ENCODE results near the gene ZNF536. TPM values are rescaled to one million over a fixed set of nuclear protein-coding genes. Genes with fewer than 3 reads are reported as not detected.

The ZNF536 gene
- total and polyA plus RNA-seq, 2 of the 4 experiments (the other 2 are of a cell fraction) = not detected

- CTCF ChIA-PET = no interaction called here
- H4K8ac ChIP-seq (ENCODE audit: low read depth in 2 of 2, low read length in 2 of 2) = no peak overlapping the region
- H3K9me3 ChIP-seq (ENCODE audit: control insufficient read depth, insufficient read depth, low read length) = peaks cover 24% of the 10 kb centered on the region
- no peak overlapping the region for H3K14ac ChIP-seq (replicated peaks; ENCODE audit: low read depth, low read length)
- WGBS, 2 experiments (ENCODE audit: extremely low coverage in 2 of 2, insufficient read length in 1 of 2) = no CpG with 5 or more reads among the region's 12 CpGs
- H3K23ac ChIP-seq (ENCODE audit: low read depth, low read length) = no peak overlapping the region
- no peak overlapping the region for H4K5ac ChIP-seq (ENCODE audit: low read depth, low read length)
- no peak overlapping the region for H2AFZ ChIP-seq (replicated peaks; ENCODE audit: low read length, poor library complexity)
- no peak overlapping the region for H2BK20ac ChIP-seq (ENCODE audit: low read depth, low read length)
- no peak overlapping the region for H3K4me3 ChIP-seq (ENCODE audit: insufficient read depth, low read depth, low read length)
- DNase-seq = no peak
- no peak overlapping the region for H2BK120ac ChIP-seq (ENCODE audit: low read depth, low read length)
- dilution Hi-C loops (cut with HindIII; ENCODE audit: low sequenced_read_pairs, unreplicated experiment) (no loop called here), in situ Hi-C loops (cut with MboI; ENCODE audit: low sequenced_read_pairs) (no loop called here), intact Hi-C loops (cut with micrococcal nuclease) (no loop called here)
- TF ChIP-seq BHLHE40 (IDR thresholded peaks at IDR 0.05; ENCODE audit: low read depth, low read length) (no peak), RFX5 (IDR thresholded peaks at IDR 0.05; ENCODE audit: low read depth, low read length) (no peak), CHD1 (IDR thresholded peaks at IDR 0.05; ENCODE audit: low read depth, low read length) (no peak), FOS (IDR thresholded peaks at IDR 0.05; ENCODE audit: low read depth, low read length) (no peak), MXI1 (IDR thresholded peaks at IDR 0.05; ENCODE audit: borderline replicate concordance, low read depth, low read length) (no peak), SMC3 (IDR thresholded peaks at IDR 0.05; ENCODE audit: low read depth, low read length) (no peak), ELK1 (IDR thresholded peaks at IDR 0.05; ENCODE audit: borderline replicate concordance, low read depth, low read length) (no peak), POLR2A (IDR thresholded peaks at IDR 0.05; ENCODE audit: low read depth, low read length) (no peak), CEBPB (IDR thresholded peaks at IDR 0.05; ENCODE audit: low read depth, low read length) (no peak), RAD21 (IDR thresholded peaks at IDR 0.05; ENCODE audit: low read length) (no peak), MAZ (IDR thresholded peaks at IDR 0.05; ENCODE audit: borderline replicate concordance, low read depth, low read length) (no peak), USF2 (IDR thresholded peaks at IDR 0.05; ENCODE audit: low read depth, low read length) (no peak), RCOR1 (IDR thresholded peaks at IDR 0.05; ENCODE audit: insufficient replicate concordance, low read length) (no peak)
- H3K56ac ChIP-seq (ENCODE audit: extremely low read depth, insufficient read depth, low read length) = no peak overlapping the region
- POLR2A ChIA-PET (ENCODE audit: unreplicated experiment) = no interaction called here
- no peak for ATAC-seq (ENCODE audit: low read depth)
- H3K27ac ChIP-seq (ENCODE audit: insufficient read depth, low read length) = no peak overlapping the region
- no peak overlapping the region for H4K91ac ChIP-seq (ENCODE audit: insufficient read depth, low read depth, low read length)
- H3K36me3 ChIP-seq (ENCODE audit: control insufficient read depth, insufficient read depth, low read length) = no peaks in the 10 kb centered on the region
- H2AK5ac ChIP-seq (ENCODE audit: low read depth, low read length) = no peak overlapping the region
- no peaks in the 10 kb centered on the region for H3K27me3 ChIP-seq (ENCODE audit: control insufficient read depth, insufficient read depth, low read length)
- H3K18ac ChIP-seq (ENCODE audit: low read depth, low read length) = no peak overlapping the region
- no peaks in the 10 kb centered on the region for H3K79me1 ChIP-seq (ENCODE audit: low read depth in 1 of 2, low read length in 2 of 2)
- no peaks in the 10 kb centered on the region for H4K20me1 ChIP-seq (ENCODE audit: insufficient read depth, low read length)
- no peak overlapping the region for H2BK15ac ChIP-seq (ENCODE audit: low read depth, low read length)
- H2BK5ac ChIP-seq (ENCODE audit: low read depth, low read length, poor library complexity, severe bottlenecking) = no peak overlapping the region
- H3K4me1 ChIP-seq (ENCODE audit: control insufficient read depth, insufficient read depth, low read length) = no peaks in the 10 kb centered on the region
- H3K4ac ChIP-seq (ENCODE audit: low read depth, low read length) = no peak overlapping the region
- H2AK9ac ChIP-seq (replicated peaks; ENCODE audit: low read depth, low read length, poor library complexity) = no peak overlapping the region
- no peak overlapping the region for H3K9ac ChIP-seq (ENCODE audit: low read depth, low read length)
- BruUV-seq (replicated peaks) = no TSS peak
- H3K4me2 ChIP-seq (ENCODE audit: low read depth, low read length) = no peak overlapping the region
- no peaks in the 10 kb centered on the region for H3K9me1 ChIP-seq (ENCODE audit: insufficient read depth, low read length)
These were observed 126.5 kb downstream of the ZNF536 start for GRCh38 chr19:30498707-30499106.

Measured in IMR-90 (cell line).